Cardiac fibroblast (primary cell): Measurements from ENCODE around the gene LRGUK.
A peak's percentile ranks its signal among the peaks of the same experiment; 100 is the strongest.

Experiments used
- DNase-seq, 2 donors: peaks; one replicate each; pipeline versions ENCODE4 v3.0.0 to v3.0.0-alpha.2; 2010; ENCODE audit warnings: low read depth in 2 of 2
- H3K4me3 ChIP-seq, 2 donors: replicated peaks in 1 of 2; 1 replicate in 1 of 2; 2 replicates in 1 of 2; pipeline ENCODE4 v1.5.1; 2011; ENCODE audit warnings: low read depth in 2 of 2, low read length in 2 of 2, mild to moderate bottlenecking in 2 of 2, moderate library complexity in 1 of 2
- CTCF ChIP-seq: IDR thresholded peaks from one replicate; pipeline ENCODE4 v1.5.1; 2011; ENCODE audit warnings: low read depth, mild to moderate bottlenecking, low read length, inconsistent platforms

The LRGUK gene

GRCh38 chr7:134086998-134087735 lies 40.0 kb upstream of the LRGUK start:
- no peak for TF ChIP-seq CTCF
- no peak for DNase-seq
- no peak overlapping the region for H3K4me3 ChIP-seq

- DNase-seq = no peak
- TF ChIP-seq CTCF = no peak
- no peak overlapping the region for H3K4me3 ChIP-seq
Observed at GRCh38 chr7:134088199-134088598, 38.9 kb upstream of the LRGUK start.

GRCh38 chr7:134089446-134089845 lies 37.7 kb upstream of the LRGUK start:
- no peak for DNase-seq
- no peak for TF ChIP-seq CTCF
- no peak overlapping the region for H3K4me3 ChIP-seq

GRCh38 chr7:134098072-134098471 lies 29.1 kb upstream of the LRGUK start:
- no peak overlapping the region for H3K4me3 ChIP-seq
- TF ChIP-seq CTCF = no peak
- peak in 1 of 2 donors; percentile 0 for DNase-seq

DNA sequence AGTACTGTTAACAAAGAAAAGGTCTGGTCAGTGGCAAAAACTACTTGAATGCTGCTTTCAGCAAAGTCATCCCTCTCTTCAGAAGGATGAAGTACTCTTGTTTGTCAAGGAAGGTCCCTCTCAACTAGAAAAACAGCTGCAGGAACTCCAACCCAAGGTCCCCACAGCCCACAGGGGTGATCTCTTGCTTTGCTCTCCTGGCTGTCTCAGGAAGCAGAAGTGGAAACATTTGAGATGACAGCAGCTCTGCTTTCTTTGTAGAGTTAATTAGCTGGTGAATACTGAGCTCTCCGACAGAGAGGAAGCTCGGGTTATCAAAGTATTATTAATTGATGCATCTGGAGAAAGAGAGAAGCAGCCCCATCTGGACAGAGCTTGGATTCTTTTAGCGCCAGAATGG lies 25.4 kb upstream of the LRGUK start:
- no peak for DNase-seq
- H3K4me3 ChIP-seq = no peak overlapping the region
- TF ChIP-seq CTCF = no peak

DNA sequence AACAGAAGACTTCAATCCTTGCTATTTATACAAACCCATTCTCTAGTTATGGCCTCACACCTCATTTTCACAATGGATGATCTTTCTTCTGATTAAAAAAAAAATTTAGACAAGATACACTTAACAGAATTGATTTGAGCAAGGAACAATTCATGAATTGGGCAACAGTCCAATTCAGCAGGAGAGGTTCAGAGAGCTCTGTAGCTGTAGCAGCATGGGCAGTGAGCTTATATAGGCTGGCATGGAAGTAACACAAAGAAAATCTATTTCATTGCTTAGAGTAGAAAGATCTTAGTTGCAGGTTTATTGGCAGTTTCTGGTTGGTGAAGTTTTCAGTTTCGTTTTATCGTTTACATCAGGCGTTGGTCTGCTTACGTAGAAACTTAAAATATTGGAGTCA lies 23.0 kb upstream of the LRGUK start:
- DNase-seq = no peak
- TF ChIP-seq CTCF = no peak
- H3K4me3 ChIP-seq = no peak overlapping the region

DNA sequence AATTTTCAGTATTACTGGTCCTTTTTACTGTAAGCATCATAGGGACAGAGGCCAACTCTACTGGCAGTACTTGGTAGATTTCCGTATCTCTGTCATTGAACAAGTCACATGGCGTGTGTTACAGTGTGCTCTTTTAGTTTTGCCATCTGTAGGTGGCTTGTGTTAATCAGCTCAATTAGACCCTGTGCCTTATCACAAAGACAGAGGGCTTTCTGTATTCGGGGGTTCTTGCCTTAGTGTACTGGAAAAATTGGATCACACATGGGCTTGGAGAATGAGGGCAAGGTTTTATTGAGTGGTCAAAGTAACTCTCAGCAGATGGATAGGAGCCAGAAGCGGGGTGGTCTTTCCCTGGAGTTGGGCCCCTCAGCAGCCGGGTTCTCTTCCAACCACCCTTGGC lies 21.3 kb upstream of the LRGUK start:
- H3K4me3 ChIP-seq = no peak overlapping the region
- TF ChIP-seq CTCF = no peak
- no peak for DNase-seq
